HG03064 (cell line): Measurements from ENCODE around the gene CSNK2A3.

Experiments
- ATAC-seq: cut with Tn5 transposase; IDR thresholded peaks from one replicate; pipeline ENCODE4 v1.9.1; 2021; ENCODE audit warnings: low read depth; ENCODE audit not compliant: unreplicated experiment

CSNK2A3 gene

GRCh38 chr11:11345099-11345498, 8.0 kb downstream of the CSNK2A3 start:
- ATAC-seq, result no peak

GRCh38 chr11:11344045-11344444, 9.0 kb downstream of the CSNK2A3 start:
- no peak for ATAC-seq

- ATAC-seq, result no peak
These were observed 14.7 kb downstream of the CSNK2A3 start for GRCh38 chr11:11338304-11338703.

DNA sequence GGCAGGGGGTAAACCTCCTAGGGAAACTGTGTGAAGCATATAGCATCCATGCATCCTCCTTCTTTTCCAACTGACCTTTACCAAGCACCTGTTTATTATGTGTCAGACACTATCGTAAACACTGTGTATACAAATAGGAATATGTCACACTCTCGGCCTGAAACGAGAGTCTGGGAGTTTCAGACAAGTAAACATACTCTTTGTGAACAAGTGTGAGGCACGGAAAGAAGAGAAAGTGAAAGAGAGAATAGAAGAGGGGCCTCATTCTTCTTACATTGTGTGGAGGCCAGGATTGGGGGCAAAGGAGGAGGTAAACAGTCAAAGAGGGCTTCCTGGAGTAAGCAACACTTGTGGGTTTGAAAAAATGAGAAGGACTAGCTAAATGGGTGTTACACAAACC, 16.4 kb downstream of the CSNK2A3 start:
- ATAC-seq, result no peak

DNA sequence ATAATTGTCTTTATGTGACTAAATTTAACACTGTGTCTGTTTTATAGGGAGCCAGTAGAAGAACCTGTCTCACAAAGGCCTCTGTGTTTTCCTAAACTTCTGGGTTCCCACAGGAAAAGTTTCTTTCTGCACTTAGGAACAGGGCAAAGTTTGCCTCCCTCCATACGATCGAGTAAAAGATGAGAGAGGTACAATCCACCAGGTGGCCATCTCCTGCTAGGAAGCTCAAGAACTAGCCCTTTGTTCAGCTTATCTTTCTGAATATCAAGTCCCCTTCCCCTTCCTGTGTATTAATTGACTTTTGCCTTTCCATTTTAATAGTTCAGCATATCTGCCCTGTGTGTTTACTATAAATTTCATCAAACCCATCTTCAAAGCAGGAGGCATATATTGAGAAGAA, 18.0 kb downstream of the CSNK2A3 start:
- no peak for ATAC-seq

GRCh38 chr11:11334607-11335006, 18.4 kb downstream of the CSNK2A3 start:
- ATAC-seq, result no peak

- ATAC-seq, result no peak
These were observed 20.8 kb downstream of the CSNK2A3 start for GRCh38 chr11:11332141-11332710.

DNA sequence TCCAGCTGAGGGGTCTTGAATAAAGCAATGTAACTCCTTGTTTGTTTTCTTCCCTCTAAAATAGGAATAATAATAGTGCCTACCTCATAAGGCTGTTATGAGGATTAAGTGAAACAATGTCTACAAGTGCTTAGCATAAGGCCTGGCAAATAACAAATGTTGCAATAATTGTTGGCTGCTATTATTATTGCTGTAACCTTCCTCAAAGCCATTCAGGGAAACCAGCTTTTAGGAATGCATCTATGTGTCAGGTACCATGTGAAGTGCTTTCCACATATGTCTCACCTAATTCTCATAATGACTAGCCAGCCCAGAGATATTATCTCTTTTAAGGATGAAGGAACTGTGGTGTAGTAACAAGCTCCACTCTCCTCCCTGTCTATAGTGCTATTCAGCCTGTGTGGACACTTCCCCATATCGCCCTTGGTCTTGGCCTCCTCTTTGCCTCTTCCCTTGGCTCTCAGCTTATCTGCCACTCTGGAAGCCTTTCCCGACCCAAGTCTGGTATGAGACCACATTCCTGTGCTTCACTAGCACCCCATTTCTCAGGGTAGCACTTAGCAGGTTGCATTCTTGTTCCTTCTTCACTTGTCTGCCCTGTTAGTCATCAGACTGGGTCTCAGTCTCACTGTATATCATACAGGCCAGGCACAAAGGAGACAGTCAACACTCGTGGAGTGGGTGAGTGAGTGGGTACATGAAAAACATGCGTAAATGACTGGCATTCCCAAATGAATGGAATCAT, 23.8 kb downstream of the CSNK2A3 start:
- no peak for ATAC-seq

DNA sequence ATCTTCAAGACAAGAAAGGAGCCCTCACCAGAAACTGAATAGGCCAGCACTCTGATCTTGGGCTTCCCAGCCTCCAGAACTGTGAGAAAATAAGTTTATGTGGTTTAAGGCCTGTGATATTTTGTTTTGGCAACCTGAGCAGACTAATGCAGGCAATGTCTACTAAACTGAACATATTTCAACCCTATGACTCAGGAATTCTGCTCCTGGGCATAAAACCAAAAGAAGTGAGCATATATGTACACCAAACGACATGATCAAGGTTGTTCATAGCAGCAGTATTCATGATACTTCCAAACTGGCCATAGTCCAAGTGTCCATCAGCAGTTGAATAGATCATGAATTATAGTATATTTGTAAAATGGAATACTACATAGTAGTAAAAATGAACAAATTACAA, 29.0 kb downstream of the CSNK2A3 start:
- ATAC-seq, result no peak

DNA sequence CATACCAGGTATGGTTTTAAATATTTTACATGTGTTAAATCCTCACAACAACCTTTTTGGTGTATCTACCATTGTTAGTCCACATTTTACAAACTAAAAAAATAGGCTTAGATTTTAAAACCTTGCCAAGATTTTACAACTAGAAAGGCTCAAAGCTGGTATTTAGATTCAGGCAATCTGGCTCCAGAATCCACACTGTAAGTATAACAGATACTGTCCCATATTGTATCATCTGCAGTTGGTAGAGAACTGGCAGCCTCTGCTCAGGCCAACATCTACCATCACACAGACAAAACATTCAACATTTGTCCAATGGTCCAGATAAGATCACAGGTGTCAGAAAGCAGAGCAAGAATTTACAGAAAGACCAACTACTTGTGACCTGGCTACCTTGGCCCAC, 30.9 kb downstream of the CSNK2A3 start:
- ATAC-seq, result no peak

DNA sequence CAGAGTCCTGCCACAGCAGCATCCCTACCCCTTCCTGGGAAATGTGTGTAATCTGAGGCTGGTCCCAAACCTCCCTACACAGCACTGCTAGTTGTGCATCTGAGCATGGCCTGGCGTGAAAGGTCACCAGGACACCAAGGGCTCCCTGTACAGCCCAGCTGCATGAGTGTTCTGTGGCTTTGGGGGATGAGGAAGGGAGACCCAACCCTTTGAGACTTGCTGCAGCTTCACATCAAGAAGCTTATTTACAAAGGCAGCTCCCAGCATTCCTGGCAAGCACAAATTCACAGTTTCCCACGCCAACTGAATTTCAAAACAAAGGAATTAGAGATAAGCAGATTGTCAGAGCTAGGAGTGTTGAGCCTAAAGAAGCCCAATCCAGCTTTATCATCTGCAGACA, 32.2 kb downstream of the CSNK2A3 start:
- ATAC-seq, result no peak

DNA sequence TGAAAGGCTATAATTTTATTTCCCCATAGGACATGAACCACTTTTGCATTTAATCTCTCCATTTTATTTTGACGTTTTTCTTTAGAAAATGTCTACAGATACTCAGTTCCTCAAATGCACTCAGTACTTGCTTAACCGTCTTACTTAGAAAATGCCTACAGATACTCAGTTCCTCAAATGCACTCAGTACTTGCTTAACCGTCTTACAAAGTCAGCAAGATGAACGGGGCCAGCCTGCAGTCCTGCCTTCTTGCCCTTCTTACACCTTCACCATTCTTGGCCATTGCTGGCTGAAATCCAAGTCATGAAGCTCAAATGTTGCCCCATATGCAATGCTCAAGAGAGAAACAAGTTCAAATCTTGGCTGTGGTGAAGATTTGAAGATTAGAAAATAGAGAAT, 34.1 kb downstream of the CSNK2A3 start:
- no peak for ATAC-seq

DNA sequence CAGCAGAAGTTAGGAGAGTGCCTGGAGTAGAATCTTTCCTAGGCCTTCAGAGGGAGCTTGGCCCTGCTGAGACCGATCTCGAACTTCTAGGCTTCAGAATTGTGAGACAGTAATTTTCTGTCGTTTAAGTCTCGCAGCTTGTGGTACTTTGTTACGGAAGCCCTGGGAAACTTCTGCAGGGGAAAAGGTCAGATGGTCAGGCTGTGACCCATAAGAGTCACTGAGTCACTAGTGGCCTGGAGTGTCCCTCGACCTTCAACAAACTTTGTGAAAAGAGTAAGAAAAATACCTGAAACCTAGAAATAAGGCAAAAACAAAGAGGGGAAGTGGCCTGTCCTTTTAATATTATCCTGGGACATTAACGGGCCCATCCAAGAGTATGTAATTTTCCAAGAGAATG, 34.6 kb downstream of the CSNK2A3 start:
- ATAC-seq, result no peak

GRCh38 chr11:11316651-11317230, 36.3 kb downstream of the CSNK2A3 start:
- no peak for ATAC-seq

- ATAC-seq, result no peak
These were observed 39.0 kb downstream of the CSNK2A3 start for GRCh38 chr11:11313902-11314692.

DNA sequence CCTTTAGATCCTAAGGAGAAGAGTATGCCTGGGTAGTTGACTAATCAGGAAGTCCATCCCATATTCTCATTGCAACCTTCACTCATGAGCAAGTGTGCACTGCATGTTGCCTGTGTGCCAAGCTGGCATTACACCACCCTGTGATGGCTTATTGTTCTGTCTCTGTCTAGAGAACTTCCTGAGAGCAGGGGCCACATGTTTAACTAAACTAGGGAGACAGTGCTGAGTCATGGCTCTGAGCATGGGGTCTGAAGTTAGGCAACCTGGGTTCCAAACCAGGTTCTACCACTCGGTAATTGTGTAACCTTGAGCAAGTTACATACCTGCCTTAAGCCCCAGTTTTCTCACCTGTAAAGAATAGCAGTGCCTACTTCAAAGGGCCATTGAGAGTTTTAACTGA, 39.6 kb downstream of the CSNK2A3 start:
- no peak for ATAC-seq

- no peak for ATAC-seq
These were observed 40.3 kb downstream of the CSNK2A3 start for GRCh38 chr11:11312738-11313137.

- ATAC-seq, result no peak
These were observed 41.9 kb downstream of the CSNK2A3 start for GRCh38 chr11:11311169-11311568.

GRCh38 chr11:11309906-11310305, 43.1 kb downstream of the CSNK2A3 start:
- ATAC-seq, result no peak

DNA sequence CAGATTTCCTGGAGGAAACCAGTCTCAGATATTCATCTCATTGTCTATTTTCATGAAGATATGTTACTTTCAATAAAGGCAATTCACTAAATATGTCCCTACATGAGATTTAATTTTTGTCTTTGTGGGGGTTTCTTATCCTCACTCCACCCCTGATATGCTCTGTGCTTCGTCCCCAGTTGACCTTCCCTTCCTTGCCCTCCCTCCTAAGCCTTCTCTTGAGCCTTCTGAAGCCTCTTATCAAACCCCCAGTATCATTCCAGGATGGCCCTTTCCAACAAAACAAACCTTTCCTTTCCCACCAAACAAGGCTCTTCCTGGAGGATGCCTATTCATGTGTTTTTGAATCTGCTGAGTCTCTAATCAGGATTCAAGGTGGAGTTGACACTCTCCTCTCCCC, 44.8 kb downstream of the CSNK2A3 start:
- ATAC-seq, result no peak

GRCh38 chr11:11306855-11307254, 46.2 kb downstream of the CSNK2A3 start:
- no peak for ATAC-seq
